ENCODE data around the gene TRAT1. TPM values are rescaled to one million over a fixed set of nuclear protein-coding genes. Genes with fewer than 3 reads are reported as not detected.

TRAT1 gene
- total RNA-seq, 2 donors from 2014 or later, result 0.90 TPM; not detected in 1

DNA sequence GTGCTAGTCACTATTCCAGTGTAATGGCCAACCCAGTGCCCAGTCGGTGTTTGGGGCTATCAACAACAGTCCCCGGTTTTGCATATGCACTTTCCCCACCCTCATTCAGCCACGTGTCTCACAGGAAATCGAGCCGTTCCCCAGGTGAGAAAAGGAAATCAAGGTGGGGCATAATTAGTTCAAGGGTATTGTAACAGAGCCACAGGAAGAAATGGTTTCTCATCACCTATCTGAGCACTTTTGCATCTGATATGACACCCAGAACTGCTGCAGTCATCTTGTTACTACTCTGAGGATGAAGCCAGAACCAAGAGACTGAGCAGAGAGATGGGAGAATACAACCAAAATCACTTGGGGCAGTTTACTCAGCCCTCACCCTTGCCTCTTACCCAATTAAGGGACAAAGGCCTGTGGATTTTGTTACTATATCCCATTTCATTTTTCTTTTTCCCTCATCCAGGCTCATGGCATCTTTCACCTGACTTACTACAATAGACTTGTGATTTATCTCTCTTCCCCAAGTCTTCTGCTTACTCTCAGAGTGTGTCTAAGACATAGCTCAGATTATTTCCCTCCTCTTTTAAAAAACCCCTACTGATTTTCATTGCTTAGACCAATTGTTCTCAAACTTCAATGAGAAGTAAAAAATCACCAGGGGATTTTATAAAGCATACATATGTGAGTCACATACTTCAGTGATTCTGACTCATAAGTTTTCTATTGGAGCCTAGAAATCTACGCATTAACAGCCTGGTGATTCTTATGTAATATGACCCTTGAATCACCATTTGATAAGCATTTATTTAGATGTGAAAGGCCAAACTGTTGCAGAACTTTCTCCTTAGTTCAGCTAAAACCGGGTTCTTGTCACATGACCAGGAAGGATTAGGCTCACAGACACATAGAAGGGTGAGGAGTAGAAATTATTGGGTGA lies 40.5 kb downstream of the TRAT1 start:
- H3K4me3 ChIP-seq, result no peak overlapping the region
- H3K9me3 ChIP-seq, result peaks cover 0 to 8% of the 10 kb centered on the region in 2 donors
- H3K27me3 ChIP-seq, result no peaks in the 10 kb centered on the region
- DNase-seq (ENCODE audit: low spot score), result no peak
- no peaks in the 10 kb centered on the region for H3K36me3 ChIP-seq
- no peak overlapping the region for H3K27ac ChIP-seq
- TF ChIP-seq, protein P1, sequence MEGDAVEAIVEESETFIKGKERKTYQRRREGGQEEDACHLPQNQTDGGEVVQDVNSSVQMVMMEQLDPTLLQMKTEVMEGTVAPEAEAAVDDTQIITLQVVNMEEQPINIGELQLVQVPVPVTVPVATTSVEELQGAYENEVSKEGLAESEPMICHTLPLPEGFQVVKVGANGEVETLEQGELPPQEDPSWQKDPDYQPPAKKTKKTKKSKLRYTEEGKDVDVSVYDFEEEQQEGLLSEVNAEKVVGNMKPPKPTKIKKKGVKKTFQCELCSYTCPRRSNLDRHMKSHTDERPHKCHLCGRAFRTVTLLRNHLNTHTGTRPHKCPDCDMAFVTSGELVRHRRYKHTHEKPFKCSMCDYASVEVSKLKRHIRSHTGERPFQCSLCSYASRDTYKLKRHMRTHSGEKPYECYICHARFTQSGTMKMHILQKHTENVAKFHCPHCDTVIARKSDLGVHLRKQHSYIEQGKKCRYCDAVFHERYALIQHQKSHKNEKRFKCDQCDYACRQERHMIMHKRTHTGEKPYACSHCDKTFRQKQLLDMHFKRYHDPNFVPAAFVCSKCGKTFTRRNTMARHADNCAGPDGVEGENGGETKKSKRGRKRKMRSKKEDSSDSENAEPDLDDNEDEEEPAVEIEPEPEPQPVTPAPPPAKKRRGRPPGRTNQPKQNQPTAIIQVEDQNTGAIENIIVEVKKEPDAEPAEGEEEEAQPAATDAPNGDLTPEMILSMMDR (IDR thresholded peaks at IDR 0.05), result no peak
- no peaks in the 10 kb centered on the region for H3K4me1 ChIP-seq

DNA sequence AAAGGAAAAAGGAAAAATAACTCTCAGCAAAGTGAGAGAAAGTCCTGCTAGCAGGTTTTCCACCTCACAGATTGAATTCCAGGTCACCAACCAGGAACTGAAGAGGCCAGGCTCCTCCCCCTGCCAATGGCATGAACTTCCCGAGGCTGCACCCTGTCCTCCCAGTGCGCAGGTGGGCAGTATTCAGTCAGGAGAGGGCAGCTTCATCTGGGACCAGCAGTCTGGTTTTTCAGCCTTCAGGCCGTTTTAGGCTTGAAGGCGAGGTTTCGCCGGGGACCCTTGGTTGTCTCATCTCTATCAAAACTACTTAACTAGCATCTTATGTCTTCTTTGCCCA lies 41.2 kb downstream of the TRAT1 start:
- DNase-seq (ENCODE audit: low spot score), result no peak
- H3K4me3 ChIP-seq, result no peak overlapping the region
- no peaks in the 10 kb centered on the region for H3K4me1 ChIP-seq
- no peaks in the 10 kb centered on the region for H3K36me3 ChIP-seq
- peaks cover 0 to 8% of the 10 kb centered on the region in 2 donors for H3K9me3 ChIP-seq
- TF ChIP-seq, protein P1 (IDR thresholded peaks at IDR 0.05), result no peak
- H3K27me3 ChIP-seq, result no peaks in the 10 kb centered on the region
- H3K27ac ChIP-seq, result no peak overlapping the region

DNA sequence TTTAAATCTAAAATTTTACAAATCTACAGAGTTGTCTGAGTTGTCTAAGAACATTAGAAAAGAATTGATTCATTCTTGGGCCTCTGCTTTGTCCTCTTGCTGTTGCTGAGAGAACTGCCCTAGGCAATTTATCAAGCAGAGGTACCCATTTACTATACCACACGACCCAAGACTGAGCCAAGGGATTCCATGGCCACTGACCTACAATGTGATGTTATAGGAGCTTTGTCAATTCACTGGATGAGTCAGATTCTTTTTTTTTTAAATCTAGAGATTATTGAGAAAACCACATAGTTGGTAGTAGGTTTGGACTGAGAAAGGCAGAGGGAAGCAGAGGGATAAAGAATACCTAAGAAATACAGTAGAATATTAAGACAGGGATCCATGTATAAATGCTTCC lies 55.3 kb downstream of the TRAT1 start:
- no peak overlapping the region for H3K4me3 ChIP-seq
- no peaks in the 10 kb centered on the region for H3K36me3 ChIP-seq
- H3K27ac ChIP-seq, result no peak overlapping the region
- H3K4me1 ChIP-seq, result no peaks in the 10 kb centered on the region
- no peaks in the 10 kb centered on the region for H3K27me3 ChIP-seq
- no peak for DNase-seq (ENCODE audit: low spot score)
- TF ChIP-seq, protein P1 (IDR thresholded peaks at IDR 0.05), result no peak
- H3K9me3 ChIP-seq, result no peaks in the 10 kb centered on the region

DNA sequence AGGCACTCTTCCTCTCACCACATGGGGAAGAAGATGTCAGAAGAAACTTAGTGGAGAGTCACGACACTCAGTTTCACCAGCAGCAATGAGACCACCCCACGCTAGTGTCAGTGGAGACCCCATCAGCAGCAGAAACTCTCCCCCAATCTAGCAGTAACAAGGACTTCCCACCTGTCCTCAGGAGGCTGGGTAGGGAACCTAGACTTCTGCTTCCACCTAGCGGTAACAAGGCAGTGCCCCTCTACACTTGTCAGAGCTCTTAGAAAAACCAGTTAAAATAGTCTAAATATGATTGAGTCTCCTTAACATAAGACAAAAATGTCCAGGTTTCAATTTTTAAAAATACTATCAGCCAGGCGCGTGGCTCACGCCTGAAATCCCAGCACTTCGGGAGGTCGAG lies 57.3 kb downstream of the TRAT1 start:
- Histone ChIP-seq H3K27ac (no peak overlapping the region), H3K27me3 (no peaks in the 10 kb centered on the region), H3K4me1 (no peaks in the 10 kb centered on the region), H3K4me3 (no peak overlapping the region), H3K9me3 (no peaks in the 10 kb centered on the region), H3K36me3 (no peaks in the 10 kb centered on the region)
- no peak for DNase-seq (ENCODE audit: low spot score)
- TF ChIP-seq, protein P1 (IDR thresholded peaks at IDR 0.05), result no peak

DNA sequence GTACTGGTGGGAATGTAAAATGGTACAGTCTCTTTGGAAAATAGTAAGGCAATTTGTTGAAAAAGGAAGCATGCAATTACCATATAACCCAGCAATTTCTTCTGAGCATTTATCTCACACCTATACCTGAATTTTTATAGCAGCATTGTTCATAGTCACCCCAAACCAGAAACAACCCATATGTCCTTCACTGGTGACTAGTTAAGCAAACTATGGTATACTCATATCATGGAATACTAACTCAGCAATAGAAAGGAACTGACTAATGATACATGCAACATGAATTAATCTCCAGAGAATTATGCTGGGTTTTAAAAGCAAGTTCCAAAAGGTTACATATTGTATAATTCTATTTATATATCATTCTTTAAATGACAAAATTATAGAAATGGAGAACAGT lies 60.2 kb downstream of the TRAT1 start:
- Histone ChIP-seq H3K4me1 (no peaks in the 10 kb centered on the region), H3K27me3 (no peaks in the 10 kb centered on the region), H3K27ac (no peak overlapping the region), H3K9me3 (no peaks in the 10 kb centered on the region), H3K36me3 (no peaks in the 10 kb centered on the region), H3K4me3 (no peak overlapping the region)
- TF ChIP-seq, protein P1 (IDR thresholded peaks at IDR 0.05), result no peak
- no peak for DNase-seq (ENCODE audit: low spot score)
